ENCODE data around the gene MROH8.
"Not testable (repeated sequence)": the region's sequence is repeated elsewhere in the genome, so short reads cannot be mapped to it uniquely, and the experiment has no call there.

Gene MROH8

GRCh38 chr20:37131486-37131885, 47.9 kb downstream of the MROH8 start:
- Histone ChIP-seq H3K27ac (replicated peaks) (no peak overlapping the region), H3K4me3 (replicated peaks; ENCODE audit: insufficient read depth, low read length) (no peak overlapping the region), H3K27me3 (ENCODE audit: insufficient read depth, poor library complexity, severe bottlenecking) (no peaks in the 10 kb centered on the region)
- no peak for DNase-seq (ENCODE audit: low read depth in 1 of 2, low spot score in 1 of 2)
- TF ChIP-seq, protein P1, sequence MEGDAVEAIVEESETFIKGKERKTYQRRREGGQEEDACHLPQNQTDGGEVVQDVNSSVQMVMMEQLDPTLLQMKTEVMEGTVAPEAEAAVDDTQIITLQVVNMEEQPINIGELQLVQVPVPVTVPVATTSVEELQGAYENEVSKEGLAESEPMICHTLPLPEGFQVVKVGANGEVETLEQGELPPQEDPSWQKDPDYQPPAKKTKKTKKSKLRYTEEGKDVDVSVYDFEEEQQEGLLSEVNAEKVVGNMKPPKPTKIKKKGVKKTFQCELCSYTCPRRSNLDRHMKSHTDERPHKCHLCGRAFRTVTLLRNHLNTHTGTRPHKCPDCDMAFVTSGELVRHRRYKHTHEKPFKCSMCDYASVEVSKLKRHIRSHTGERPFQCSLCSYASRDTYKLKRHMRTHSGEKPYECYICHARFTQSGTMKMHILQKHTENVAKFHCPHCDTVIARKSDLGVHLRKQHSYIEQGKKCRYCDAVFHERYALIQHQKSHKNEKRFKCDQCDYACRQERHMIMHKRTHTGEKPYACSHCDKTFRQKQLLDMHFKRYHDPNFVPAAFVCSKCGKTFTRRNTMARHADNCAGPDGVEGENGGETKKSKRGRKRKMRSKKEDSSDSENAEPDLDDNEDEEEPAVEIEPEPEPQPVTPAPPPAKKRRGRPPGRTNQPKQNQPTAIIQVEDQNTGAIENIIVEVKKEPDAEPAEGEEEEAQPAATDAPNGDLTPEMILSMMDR (IDR thresholded peaks at IDR 0.05; ENCODE audit: insufficient read depth, low read length), result no peak
- TF ChIP-seq REST (IDR thresholded peaks at IDR 0.05; ENCODE audit: insufficient replicate concordance, low read depth), result no peak
- no peak for TF ChIP-seq GABPA (IDR thresholded peaks at IDR 0.05; ENCODE audit: low read depth)

GRCh38 chr20:37128803-37129202, 50.5 kb downstream of the MROH8 start:
- Histone ChIP-seq H3K4me3 (replicated peaks; ENCODE audit: insufficient read depth, low read length) (no peak overlapping the region), H3K27ac (replicated peaks) (no peak overlapping the region), H3K27me3 (ENCODE audit: insufficient read depth, poor library complexity, severe bottlenecking) (no peaks in the 10 kb centered on the region)
- DNase-seq (ENCODE audit: low read depth in 1 of 2, low spot score in 1 of 2), result no peak
- no peak for TF ChIP-seq GABPA (IDR thresholded peaks at IDR 0.05; ENCODE audit: low read depth)

GRCh38 chr20:37126290-37126689, 53.1 kb downstream of the MROH8 start:
- H3K27me3 ChIP-seq (ENCODE audit: insufficient read depth, poor library complexity, severe bottlenecking); DNase-seq (ENCODE audit: low read depth in 1 of 2, low spot score in 1 of 2); H3K27ac ChIP-seq (replicated peaks); H3K4me3 ChIP-seq (replicated peaks; ENCODE audit: insufficient read depth, low read length): not testable (repeated sequence)

DNA sequence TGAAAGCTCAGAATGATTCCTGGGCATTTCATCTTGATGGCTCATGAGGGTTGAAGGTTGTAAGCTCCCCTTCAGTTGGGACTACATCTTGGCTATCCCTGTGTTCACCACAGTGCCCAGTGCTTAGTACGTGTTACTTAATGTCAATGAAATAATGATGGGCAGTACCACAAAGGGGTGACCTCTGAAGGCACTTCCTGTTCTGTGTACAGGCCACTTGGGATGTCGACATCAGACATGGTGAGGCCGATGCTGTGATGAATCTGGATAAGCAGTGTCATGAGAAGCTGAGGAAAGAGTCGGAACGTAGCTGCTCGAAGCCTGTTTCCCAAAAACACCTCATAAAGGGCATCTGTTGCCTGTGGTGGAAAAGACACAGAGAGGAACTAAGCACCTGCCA, 55.9 kb downstream of the MROH8 start:
- TF ChIP-seq SPI1 (IDR thresholded peaks at IDR 0.05; ENCODE audit: borderline replicate concordance, low read depth) (peak; percentile 62), REST (IDR thresholded peaks at IDR 0.05; ENCODE audit: insufficient replicate concordance, low read depth) (no peak)
- no peak overlapping the region for H3K4me3 ChIP-seq (replicated peaks; ENCODE audit: insufficient read depth, low read length)
- DNase-seq (ENCODE audit: low read depth in 1 of 2, low spot score in 1 of 2), result peak; percentile 38 to 47
- H3K27me3 ChIP-seq (ENCODE audit: insufficient read depth, poor library complexity, severe bottlenecking), result no peaks in the 10 kb centered on the region
- no peak overlapping the region for H3K27ac ChIP-seq (replicated peaks)

- TF ChIP-seq SPI1 (IDR thresholded peaks at IDR 0.05; ENCODE audit: borderline replicate concordance, low read depth), result no peak
- no peak for TF ChIP-seq GABPA (IDR thresholded peaks at IDR 0.05; ENCODE audit: low read depth)
- no peak for TF ChIP-seq REST (IDR thresholded peaks at IDR 0.05; ENCODE audit: insufficient replicate concordance, low read depth)
- TF ChIP-seq POLR2AphosphoS5 (IDR thresholded peaks at IDR 0.05; ENCODE audit: low read depth), result no peak
- TF ChIP-seq, protein P1 (IDR thresholded peaks at IDR 0.05; ENCODE audit: insufficient read depth, low read length), result no peak
- Histone ChIP-seq H3K4me3 (replicated peaks; ENCODE audit: insufficient read depth, low read length) (no peak overlapping the region), H3K27ac (replicated peaks) (no peak overlapping the region), H3K27me3 (ENCODE audit: insufficient read depth, poor library complexity, severe bottlenecking) (no peaks in the 10 kb centered on the region)
- no peak for DNase-seq (ENCODE audit: low read depth in 1 of 2, low spot score in 1 of 2)
These were observed 58.9 kb downstream of the MROH8 start for GRCh38 chr20:37120497-37120896.

Measured in HL-60 (cell line).